HepG2 (cell line): ENCODE measurements around the gene GATA5.

Experiments
- ELF3 ChIP-seq: IDR thresholded peaks from 2 replicates; pipeline ENCODE4 v1.6.1; 2016; ENCODE audit warnings: missing genetic modification reagents, missing compliant biosample characterization
- ERF ChIP-seq: IDR thresholded peaks from 2 replicates; pipeline ENCODE4 v1.6.1; 2018; ENCODE audit warnings: missing biosample characterization, missing genetic modification reagents
- KLF9 ChIP-seq: IDR thresholded peaks from 2 replicates; pipeline ENCODE4 v1.6.1; 2016; ENCODE audit warnings: low read depth
- MYC ChIP-seq: sonication (generic); formaldehyde crosslinking; IDR thresholded peaks from 2 replicates; pipeline ENCODE4 v1.9.0; 2021; ENCODE audit warnings: missing genetic modification reagents, borderline replicate concordance
- NFYB ChIP-seq: sonication (generic); formaldehyde crosslinking; IDR thresholded peaks from 2 replicates; pipeline ENCODE4 v1.4.0; 2020; ENCODE audit warnings: missing genetic modification reagents
- POLR2G ChIP-seq: fragments of 200-400 bp; formaldehyde crosslinking; IDR thresholded peaks from 2 replicates; pipeline ENCODE4 v1.6.1; 2018; ENCODE audit warnings: mild to moderate bottlenecking, low read depth, low read length, moderate library complexity
- RAD21 ChIP-seq: fragments of 450-650 bp; formaldehyde crosslinking; IDR thresholded peaks from 2 replicates; pipeline ENCODE4 v1.5.0; 2020; ENCODE audit warnings: mild to moderate bottlenecking
- SPEN ChIP-seq: sonication (generic); formaldehyde crosslinking; IDR thresholded peaks from 2 replicates; pipeline ENCODE4 v1.5.1; 2020; ENCODE audit warnings: low read depth, mild to moderate bottlenecking, missing genetic modification reagents
- ZNF207 ChIP-seq: fragments of 450-650 bp; IDR thresholded peaks from 2 replicates; pipeline ENCODE4 v1.6.1; 2016; ENCODE audit warnings: antibody characterized with exemption, borderline replicate concordance
- TF ChIP-seq, protein P1 (sequence below): sonication (generic); formaldehyde crosslinking; IDR thresholded peaks from 2 replicates; pipeline ENCODE4 v1.8.1; 2023; ENCODE audit warnings: missing genetic modification reagents, mild to moderate bottlenecking, borderline replicate concordance
- TF ChIP-seq, protein P2 (sequence below), 2 experiments: IDR thresholded peaks; 2 replicates each; pipeline ENCODE4 v1.6.1; 2011 to 2012; ENCODE audit warnings: low read length in 2 of 2, borderline replicate concordance in 1 of 2, low read depth in 1 of 2, mild to moderate bottlenecking in 1 of 2, moderate library complexity in 1 of 2

DNA sequence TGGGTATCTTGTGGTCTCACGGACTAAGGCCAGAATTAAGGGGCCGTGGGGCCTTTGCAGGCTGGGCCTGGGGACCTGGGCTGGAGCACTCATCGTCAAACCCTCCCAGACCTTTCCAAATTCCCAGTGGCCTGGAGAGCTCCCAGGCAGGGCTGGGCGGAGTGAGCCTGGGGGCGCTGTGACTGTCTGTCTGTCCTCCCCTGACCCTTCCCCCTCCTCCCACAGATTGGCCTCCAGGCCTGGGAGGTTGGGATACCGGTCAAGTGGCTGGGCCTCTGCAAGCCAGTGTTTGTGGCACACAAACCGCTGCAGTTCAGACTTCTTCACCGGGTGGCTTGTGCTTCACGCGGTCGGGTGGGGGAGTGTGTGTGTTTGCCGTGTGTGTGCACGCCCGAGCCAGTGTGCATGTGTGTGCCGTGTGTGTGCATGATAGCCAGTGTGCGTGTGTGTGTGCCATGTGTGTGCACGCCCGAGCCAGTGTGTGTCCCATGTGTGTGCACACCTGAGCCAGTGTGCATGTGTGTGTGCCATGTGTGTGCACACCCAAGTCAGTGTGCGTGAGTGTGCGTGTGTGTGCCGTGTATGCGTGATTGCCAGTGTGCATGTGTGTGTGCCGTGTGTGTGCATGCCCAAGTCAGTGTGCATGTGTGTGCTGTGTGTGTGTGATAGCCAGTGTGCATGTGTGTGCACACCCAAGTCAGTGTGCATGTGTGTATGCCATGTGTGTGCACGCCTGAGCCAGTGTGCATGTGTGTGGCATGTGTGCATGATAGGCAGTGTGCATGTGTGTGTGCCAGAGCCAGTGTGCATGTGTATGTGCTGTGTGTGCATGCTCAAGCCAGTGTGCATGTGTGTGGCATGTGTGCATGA, 54.7 kb downstream of the GATA5 start:
- TF ChIP-seq, protein P1, sequence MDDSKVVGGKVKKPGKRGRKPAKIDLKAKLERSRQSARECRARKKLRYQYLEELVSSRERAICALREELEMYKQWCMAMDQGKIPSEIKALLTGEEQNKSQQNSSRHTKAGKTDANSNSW (CRISPR knock-in tag), result no peak
- no peak for TF ChIP-seq RAD21 (CRISPR knock-in tag)
- no peak for TF ChIP-seq SPEN (CRISPR knock-in tag)
- TF ChIP-seq ELF3, result no peak
- no peak for TF ChIP-seq ERF (CRISPR knock-in tag)
- no peak for TF ChIP-seq MYC (CRISPR knock-in tag)
- TF ChIP-seq POLR2G, result no peak
- no peak for TF ChIP-seq NFYB (CRISPR knock-in tag)
- no peak; the same call in 1 of the 2 replicates for TF ChIP-seq ZNF207
- TF ChIP-seq, protein P2, sequence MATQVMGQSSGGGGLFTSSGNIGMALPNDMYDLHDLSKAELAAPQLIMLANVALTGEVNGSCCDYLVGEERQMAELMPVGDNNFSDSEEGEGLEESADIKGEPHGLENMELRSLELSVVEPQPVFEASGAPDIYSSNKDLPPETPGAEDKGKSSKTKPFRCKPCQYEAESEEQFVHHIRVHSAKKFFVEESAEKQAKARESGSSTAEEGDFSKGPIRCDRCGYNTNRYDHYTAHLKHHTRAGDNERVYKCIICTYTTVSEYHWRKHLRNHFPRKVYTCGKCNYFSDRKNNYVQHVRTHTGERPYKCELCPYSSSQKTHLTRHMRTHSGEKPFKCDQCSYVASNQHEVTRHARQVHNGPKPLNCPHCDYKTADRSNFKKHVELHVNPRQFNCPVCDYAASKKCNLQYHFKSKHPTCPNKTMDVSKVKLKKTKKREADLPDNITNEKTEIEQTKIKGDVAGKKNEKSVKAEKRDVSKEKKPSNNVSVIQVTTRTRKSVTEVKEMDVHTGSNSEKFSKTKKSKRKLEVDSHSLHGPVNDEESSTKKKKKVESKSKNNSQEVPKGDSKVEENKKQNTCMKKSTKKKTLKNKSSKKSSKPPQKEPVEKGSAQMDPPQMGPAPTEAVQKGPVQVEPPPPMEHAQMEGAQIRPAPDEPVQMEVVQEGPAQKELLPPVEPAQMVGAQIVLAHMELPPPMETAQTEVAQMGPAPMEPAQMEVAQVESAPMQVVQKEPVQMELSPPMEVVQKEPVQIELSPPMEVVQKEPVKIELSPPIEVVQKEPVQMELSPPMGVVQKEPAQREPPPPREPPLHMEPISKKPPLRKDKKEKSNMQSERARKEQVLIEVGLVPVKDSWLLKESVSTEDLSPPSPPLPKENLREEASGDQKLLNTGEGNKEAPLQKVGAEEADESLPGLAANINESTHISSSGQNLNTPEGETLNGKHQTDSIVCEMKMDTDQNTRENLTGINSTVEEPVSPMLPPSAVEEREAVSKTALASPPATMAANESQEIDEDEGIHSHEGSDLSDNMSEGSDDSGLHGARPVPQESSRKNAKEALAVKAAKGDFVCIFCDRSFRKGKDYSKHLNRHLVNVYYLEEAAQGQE (IDR thresholded peaks at IDR 0.05; ENCODE audit: borderline replicate concordance in 1 of 2, low read depth in 1 of 2, low read length in 2 of 2), result no peak
- TF ChIP-seq KLF9 (CRISPR knock-in tag), result no peak
